T-cell (primary cell): ENCODE results near the gene MCRIP1. TPM values are rescaled to one million over a fixed set of nuclear protein-coding genes. Genes with fewer than 3 reads are reported as not detected.

Experiments
- total RNA-seq, 35 experiments: library from RNA in 6 of 35; stranded (reverse) in 6 of 35; fragments of 120-200 nt in 1 of 35; gene quantifications; one replicate each; pipeline versions ENCODE4 v1.2.1 to v1.2.4 and lab custom pipeline; 2013 to 2026

The MCRIP1 gene
- total RNA-seq, 5 donors from 2014 or later (not counting 1 experiment from before 2014, with no cell fraction given) = 46.4 to 92.4 (median 77.1) TPM

Other genes with a start within 250 kb of the MCRIP1 start
- gene NPLOC4, start 196.2 kb downstream of the MCRIP1 start, total RNA-seq = 10 to 100 TPM; 79.0 to 96.1 (median 87.2) TPM
- gene TSPAN10, start 196.1 kb downstream of the MCRIP1 start, total RNA-seq = 1 to 10 TPM in 2 of 5 donors, under 1 TPM in 3; 0.58 to 1.5 (median 0.66) TPM
- gene PDE6G, start 176.7 kb downstream of the MCRIP1 start, total RNA-seq = 1 to 10 TPM in 4 of 5 donors, under 1 TPM in 1; 0.33 to 4.6 (median 1.8) TPM
- 10 to 100 TPM; 34.1 to 93.3 (median 68.1) TPM for gene OXLD1, start 166.7 kb downstream of the MCRIP1 start, total RNA-seq
- 10 to 100 TPM; 15.9 to 33.9 (median 30.0) TPM for gene CCDC137, start 166.6 kb downstream of the MCRIP1 start, total RNA-seq
- gene ARL16, start 149.5 kb downstream of the MCRIP1 start, total RNA-seq = 10 to 100 TPM; 30.9 to 51.0 (median 39.3) TPM
- 100 to 1,000 TPM; 114 to 205 (median 181) TPM for gene HGS, start 149.3 kb downstream of the MCRIP1 start, total RNA-seq
- gene MRPL12, start 129.9 kb downstream of the MCRIP1 start, total RNA-seq = 10 to 100 TPM; 18.5 to 33.5 (median 31.4) TPM
- gene SLC25A10, start 121.0 kb downstream of the MCRIP1 start, total RNA-seq = 1 to 10 TPM; 3.3 to 8.3 (median 7.4) TPM
- gene GCGR, start 29.1 kb downstream of the MCRIP1 start, total RNA-seq = under 1 TPM in 1 of 5 donors, not detected in 4; 0.13 TPM
- not detected for gene PPP1R27, start 1.8 kb upstream of the MCRIP1 start, total RNA-seq
- gene P4HB, start 27.2 kb upstream of the MCRIP1 start, total RNA-seq = 100 to 1,000 TPM; 228 to 324 (median 269) TPM
- 100 to 1,000 TPM; 473 to 577 (median 504) TPM for gene ARHGDIA, start 38.0 kb upstream of the MCRIP1 start, total RNA-seq
- 10 to 100 TPM; 58.2 to 82.9 (median 63.4) TPM for gene ALYREF, start 58.3 kb upstream of the MCRIP1 start, total RNA-seq
- gene ANAPC11, start 58.4 kb upstream of the MCRIP1 start, total RNA-seq = 10 to 100 TPM; 37.6 to 61.3 (median 51.1) TPM
- under 1 TPM; 0.16 to 0.51 (median 0.41) TPM for gene NPB, start 68.9 kb upstream of the MCRIP1 start, total RNA-seq
- gene PCYT2, start 78.1 kb upstream of the MCRIP1 start, total RNA-seq = 10 to 100 TPM; 24.5 to 55.2 (median 48.2) TPM
- gene SIRT7, start 84.9 kb upstream of the MCRIP1 start, total RNA-seq = 10 to 100 TPM; 54.3 to 96.2 (median 77.4) TPM
- gene MAFG, start 94.4 kb upstream of the MCRIP1 start, total RNA-seq = 10 to 100 TPM; 10.6 to 24.8 (median 18.8) TPM
- 10 to 100 TPM in 2 of 5 donors, 1 to 10 TPM in 2, under 1 TPM in 1; 0.93 to 15.4 (median 8.2) TPM for gene PYCR1, start 104.0 kb upstream of the MCRIP1 start, total RNA-seq
- not detected for gene MYADML2, start 113.9 kb upstream of the MCRIP1 start, total RNA-seq
- gene NOTUM, start 127.9 kb upstream of the MCRIP1 start, total RNA-seq = under 1 TPM in 3 of 5 donors, not detected in 2; 0.13 to 0.33 (median 0.29) TPM
- 10 to 100 TPM; 34.6 to 49.7 (median 44.9) TPM for gene ASPSCR1, start 144.3 kb upstream of the MCRIP1 start, total RNA-seq
- gene CENPX, start 189.6 kb upstream of the MCRIP1 start, total RNA-seq = 10 to 100 TPM; 26.7 to 47.8 (median 43.7) TPM
- gene LRRC45, start 190.0 kb upstream of the MCRIP1 start, total RNA-seq = 10 to 100 TPM; 13.3 to 28.5 (median 22.3) TPM
- gene RAC3, start 198.4 kb upstream of the MCRIP1 start, total RNA-seq = 1 to 10 TPM; 1.1 to 5.4 (median 3.6) TPM
- gene DCXR, start 204.4 kb upstream of the MCRIP1 start, total RNA-seq = 100 to 1,000 TPM in 1 of 5 donors, 10 to 100 TPM in 4; 70.4 to 111 (median 96.1) TPM
- 10 to 100 TPM; 31.5 to 38.6 (median 35.2) TPM for gene RFNG, start 218.5 kb upstream of the MCRIP1 start, total RNA-seq
- 100 to 1,000 TPM in 2 of 5 donors, 10 to 100 TPM in 3; 75.3 to 117 (median 98.0) TPM for gene GPS1, start 218.6 kb upstream of the MCRIP1 start, total RNA-seq
- gene DUS1L, start 232.5 kb upstream of the MCRIP1 start, total RNA-seq = 100 to 1,000 TPM; 137 to 186 (median 177) TPM